Stimulated activated CD4-positive, alpha-beta T cell treated with anti-CD3 and anti-CD28 coated beads, TNF-alpha, amount 100 ng/mL, for 4 hours (primary cell): ENCODE results near the gene CCT2.
A peak's percentile ranks its signal among the peaks of the same experiment; 100 is the strongest.
"Not testable (repeated sequence)": the region's sequence is repeated elsewhere in the genome, so short reads cannot be mapped to it uniquely, and the experiment has no call there.

ENCODE experiments used
- DNase-seq, 3 experiments: peaks; one replicate each; pipeline ENCODE4 v3.0.0-alpha.2; 2020; ENCODE audit warnings: low read depth in 3 of 3

CCT2 gene

GRCh38 chr12:69588527-69588926, 3.3 kb downstream of the CCT2 start:
- DNase-seq: no peak

DNA sequence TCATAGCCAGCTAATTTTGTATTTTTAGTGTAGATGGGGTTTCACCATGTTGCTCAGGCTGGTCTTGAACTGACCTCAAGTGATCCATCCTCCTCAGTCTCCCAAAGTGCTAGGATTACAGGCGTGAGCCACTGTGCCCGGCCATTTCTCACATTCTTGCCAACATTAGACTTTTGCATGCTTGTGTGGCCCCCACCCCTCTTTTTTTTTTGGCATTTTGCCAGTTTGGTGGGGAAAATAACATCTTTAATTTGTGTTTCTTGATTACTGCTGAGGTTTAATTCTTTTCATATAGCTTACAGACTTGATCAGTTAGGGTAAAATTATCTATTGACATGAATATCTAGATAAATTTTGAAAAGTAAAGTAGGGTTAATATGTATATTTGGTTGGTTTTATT, 3.8 kb downstream of the CCT2 start:
- DNase-seq: no peak

GRCh38 chr12:69595689-69596088, 10.4 kb downstream of the CCT2 start:
- no peak for DNase-seq

DNA sequence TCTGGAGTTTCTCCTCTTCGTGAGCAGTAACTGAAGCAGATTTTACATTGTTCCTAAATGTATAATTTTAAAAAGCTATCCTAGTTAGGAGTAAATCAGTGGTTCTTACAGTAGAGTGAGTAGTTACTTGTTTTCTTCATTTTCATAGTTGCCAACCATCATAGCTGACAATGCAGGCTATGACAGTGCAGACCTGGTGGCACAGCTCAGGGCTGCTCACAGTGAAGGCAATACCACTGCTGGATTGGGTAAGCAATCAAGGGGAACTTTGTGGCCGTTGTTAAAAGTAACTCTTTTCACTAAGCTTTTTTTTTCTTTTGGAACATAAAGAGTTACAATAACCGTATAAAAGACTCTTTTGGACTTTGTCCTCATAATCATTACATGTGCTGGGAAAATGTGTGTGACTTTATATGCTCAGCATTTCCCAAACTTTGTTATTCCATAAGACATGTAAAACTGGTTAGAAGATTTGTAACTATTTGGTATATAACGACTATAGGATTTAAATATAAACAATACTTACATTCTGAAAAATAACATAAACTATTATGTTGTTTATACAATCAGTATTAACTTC, 13.0 kb downstream of the CCT2 start:
- no peak for DNase-seq

DNA sequence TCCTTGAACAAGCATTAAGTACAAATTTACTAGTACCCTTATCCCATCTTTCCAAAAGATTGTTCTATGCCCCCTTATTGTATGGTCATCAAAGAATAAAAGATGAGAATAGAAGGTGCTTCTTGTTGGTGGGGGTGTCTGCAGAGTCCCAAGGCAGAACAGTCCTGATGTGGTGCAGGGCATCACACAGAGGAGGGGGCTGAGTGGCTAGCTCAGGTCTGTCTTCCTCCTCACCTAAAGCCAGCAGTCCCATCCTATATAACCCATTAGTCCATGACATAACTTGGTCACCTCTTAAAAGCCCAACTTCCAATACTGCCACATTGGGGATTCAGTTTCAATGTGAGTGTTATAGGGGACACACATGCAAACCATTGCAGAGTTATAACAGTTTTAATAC, 15.5 kb downstream of the CCT2 start:
- no peak for DNase-seq

GRCh38 chr12:69601962-69602685, 16.9 kb downstream of the CCT2 start:
- no peak for DNase-seq

DNA sequence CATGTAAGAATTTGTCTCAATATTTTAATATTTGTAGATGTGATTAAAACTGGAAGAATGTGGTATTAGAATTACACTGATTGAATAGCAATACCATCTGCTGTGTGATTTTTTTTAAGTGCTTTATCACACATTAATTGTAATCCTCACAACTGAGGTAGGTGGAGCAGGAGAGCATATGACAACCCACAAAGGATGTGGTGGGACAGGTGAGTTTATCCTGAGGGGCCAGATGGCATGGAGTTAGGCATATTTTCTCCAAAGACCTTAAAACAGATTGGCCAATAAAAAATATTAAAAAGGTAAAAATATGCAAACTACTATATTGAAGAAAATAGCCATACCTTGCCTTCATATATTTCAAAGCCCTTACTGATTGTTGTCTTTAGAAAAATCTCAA, 17.7 kb downstream of the CCT2 start:
- no peak for DNase-seq

GRCh38 chr12:69603556-69603955, 18.3 kb downstream of the CCT2 start:
- DNase-seq: not testable (repeated sequence)

DNA sequence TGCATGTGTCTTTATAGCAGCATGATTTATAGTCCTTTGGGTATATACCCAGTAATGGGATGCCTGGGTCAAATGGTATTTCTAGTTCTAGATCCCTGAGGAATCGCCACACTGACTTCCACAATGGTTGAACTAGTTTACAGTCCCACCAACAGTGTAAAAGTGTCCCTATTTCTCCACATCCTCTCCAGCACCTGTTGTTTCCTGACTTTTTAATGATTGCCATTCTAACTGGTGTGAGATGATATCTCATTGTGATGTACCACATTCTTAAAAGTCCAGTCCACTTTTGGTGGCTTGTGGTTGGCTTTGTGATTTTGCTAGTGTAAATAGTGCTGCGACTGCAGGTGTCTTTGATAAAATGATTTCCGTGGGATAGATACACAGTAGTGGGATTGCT, 19.0 kb downstream of the CCT2 start:
- DNase-seq: not testable (repeated sequence)

- no peak for DNase-seq
These were observed 22.9 kb downstream of the CCT2 start for GRCh38 chr12:69608114-69608513.

GRCh38 chr12:69610126-69610525, 24.9 kb downstream of the CCT2 start:
- no peak for DNase-seq

GRCh38 chr12:69610729-69611128, 25.5 kb downstream of the CCT2 start, which contains the start of gene LRRC10:
Gene LRRC10 (minus strand): TSS chr12:69610907. CDS start chr12:69610838, 69 bp downstream.
- no peak for DNase-seq

DNA sequence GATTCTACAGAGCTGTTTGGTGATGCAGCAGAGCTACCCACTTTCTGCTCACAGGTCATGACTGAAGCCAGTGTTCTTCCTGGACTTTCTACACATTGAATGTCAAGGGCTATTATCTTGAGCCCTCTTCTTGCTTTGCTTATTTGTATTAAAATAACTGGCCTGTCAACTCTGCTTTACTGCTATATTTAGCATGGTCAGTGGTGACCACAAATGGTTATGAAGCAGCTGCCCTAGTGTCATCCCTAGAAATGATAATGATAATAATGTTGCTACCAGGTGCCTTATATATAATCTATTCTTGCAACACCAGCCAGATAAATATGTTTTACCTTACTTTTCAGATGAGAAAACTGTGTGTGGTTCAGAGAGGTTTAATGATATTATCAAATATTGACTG, 28.1 kb downstream of the CCT2 start:
- DNase-seq: no peak

DNA sequence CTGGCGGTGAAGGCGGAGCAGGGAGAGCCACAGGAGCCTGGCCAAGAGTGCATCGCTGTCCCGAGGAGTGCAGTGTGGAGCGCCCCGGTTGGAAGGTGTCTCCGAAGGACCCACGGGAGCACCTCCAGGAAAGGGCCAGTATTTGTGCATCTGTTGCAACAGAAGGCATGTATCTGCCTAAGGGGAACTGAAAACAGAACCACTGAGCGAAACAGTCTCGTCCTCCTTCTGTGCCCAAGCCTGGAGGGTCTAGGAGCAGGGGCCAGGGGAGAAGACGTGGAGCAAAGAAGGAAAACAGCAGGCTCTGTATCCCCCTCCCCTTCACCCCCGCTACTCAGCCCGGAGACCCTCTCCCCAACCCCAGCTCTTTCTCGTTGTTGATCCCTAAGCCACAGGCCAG, 30.8 kb downstream of the CCT2 start:
- DNase-seq: no peak

- DNase-seq: no peak
These were observed 33.8 kb downstream of the CCT2 start for GRCh38 chr12:69619050-69619449.

DNA sequence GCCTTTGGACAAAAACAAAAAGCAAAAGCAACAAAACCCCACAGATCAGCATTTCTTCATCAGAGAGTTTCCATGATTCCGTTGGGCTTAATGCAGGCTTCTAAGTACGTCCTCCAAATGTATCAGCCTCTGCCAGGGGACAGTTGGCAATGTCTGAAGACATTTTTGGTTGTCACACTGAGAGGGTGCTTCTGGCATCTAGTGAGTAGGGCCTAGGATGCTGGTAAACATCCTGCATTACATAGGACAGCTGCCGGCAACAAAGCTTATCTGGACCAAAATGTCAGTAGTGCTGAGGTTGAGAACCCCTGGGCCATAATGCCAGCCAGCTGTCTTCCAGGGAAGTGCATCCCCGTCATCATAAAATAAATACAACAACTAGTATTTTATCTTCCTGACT, 34.8 kb downstream of the CCT2 start:
- DNase-seq: no peak

GRCh38 chr12:69620921-69621320, 35.7 kb downstream of the CCT2 start:
- DNase-seq: no peak

GRCh38 chr12:69621551-69621950, 36.3 kb downstream of the CCT2 start:
- DNase-seq: no peak

GRCh38 chr12:69623970-69624369, 38.7 kb downstream of the CCT2 start:
- DNase-seq: no peak

GRCh38 chr12:69627501-69627900, 42.2 kb downstream of the CCT2 start:
- DNase-seq: no peak

- DNase-seq: no peak
These were observed 44.9 kb downstream of the CCT2 start for GRCh38 chr12:69630191-69630590.

DNA sequence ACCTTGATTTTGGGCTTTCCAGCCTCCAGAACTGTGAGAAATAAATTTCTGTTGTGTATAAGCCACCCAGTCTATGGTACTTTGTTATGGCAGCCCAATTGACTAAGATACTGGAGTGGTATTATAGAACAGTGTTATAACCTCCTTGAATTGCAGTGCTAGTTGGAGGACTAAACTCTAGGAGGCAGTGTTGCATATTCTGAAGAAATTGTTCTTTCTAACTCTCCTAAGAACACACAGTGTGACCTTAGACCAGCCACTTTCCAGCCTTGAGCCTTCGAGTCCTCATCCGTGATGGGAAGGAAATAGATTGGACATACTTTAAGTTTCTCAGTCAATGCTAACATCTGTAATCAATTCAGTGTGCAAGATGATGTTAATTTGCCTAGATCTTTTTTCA, 47.8 kb downstream of the CCT2 start:
- no peak for DNase-seq

DNA sequence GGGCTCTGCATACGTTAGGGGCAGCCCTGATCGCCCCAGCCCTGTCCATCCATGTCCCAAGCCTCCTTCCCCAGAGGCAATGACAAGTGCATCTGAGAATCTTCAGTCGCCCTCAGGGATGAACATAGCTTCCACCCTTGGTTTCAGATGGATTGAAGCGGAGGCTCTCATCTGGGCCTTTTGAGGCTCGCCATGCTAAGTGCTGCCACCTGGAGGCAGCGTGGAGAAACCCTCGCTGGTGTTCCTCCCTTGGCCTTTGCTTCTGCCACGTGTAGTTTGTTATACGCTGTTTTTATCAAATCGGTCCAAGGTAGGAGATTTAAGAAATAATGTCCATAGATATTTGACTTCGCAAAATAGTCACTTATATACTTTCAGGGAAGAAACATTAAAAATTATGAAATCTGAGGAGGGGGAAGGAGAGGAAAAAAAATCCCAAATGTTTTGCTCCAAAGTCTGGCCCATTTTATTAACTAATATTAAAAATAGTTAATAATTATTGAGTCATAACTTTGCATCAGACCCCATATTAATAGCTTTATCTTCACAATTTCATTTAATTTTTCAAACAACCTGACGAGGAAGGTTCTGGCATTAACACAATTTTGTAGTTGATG, 54.2 kb downstream of the CCT2 start:
- peak; percentile 20 to 32 (median 26) for DNase-seq
